Measurements from ENCODE around the gene ATAD1. TPM values are rescaled to one million over a fixed set of nuclear protein-coding genes. Genes with fewer than 3 reads are reported as not detected.

Gene ATAD1
- total and polyA plus RNA-seq, 2 of the 8 experiments (the other 6 are each of a cell fraction or from before 2014, with no cell fraction given): 8.9 to 35.3 TPM

DNA sequence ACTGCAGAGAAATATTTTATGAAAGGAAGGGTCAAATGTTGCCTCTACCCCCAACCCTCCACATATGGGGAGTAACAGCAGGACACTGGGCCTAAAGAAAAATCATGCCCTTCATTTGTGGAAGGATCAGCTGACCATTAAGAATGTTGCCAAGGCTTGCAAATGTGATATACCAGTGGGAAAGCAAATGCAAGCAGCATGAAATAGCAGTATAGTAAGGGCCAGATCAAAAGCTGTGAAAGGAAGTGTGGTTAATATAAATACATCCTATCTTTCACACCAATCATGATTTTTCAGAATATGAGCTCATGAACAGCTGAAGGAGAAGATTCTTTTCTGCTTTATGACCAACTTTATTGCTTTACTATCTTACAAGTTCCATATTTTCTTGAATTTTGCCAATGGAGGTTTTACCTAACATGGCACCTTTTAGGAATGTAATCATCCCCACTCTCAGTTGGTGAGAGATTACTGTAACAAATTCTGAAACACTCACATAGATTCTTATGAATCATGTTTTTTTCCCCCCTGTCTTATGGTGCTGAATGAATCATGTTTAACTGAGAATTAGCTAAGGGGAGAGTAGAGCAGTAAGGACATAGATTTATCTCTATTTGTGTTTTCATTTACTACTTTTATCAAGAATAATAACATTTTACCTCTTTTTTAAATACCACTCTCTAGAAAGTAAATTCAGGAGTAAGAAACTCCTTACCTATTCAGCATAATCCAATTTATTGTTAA is 12.1 kb upstream of the ATAD1 start:
- Histone ChIP-seq H4K91ac (replicated peaks; ENCODE audit: insufficient read length, low read length) (no peak overlapping the region), H2BK20ac (ENCODE audit: low read length) (no peak overlapping the region), H3K9ac (replicated peaks in 1 of 4; ENCODE audit: extremely low read depth in 1 of 4, low read depth in 3 of 4, low read length in 3 of 4) (no peak overlapping the region), H3K9me3 (ENCODE audit: insufficient read depth in 2 of 2, low read depth in 1 of 2, low read length in 1 of 2) (no peaks in the 10 kb centered on the region), H3K27me3 (replicated peaks in 1 of 4; ENCODE audit: control insufficient read depth in 3 of 4, extremely low read depth in 1 of 4, insufficient read depth in 3 of 4, low read length in 3 of 4) (no peaks in the 10 kb centered on the region), H3K23ac (ENCODE audit: insufficient read length) (no peak overlapping the region), H3K4me3 (ENCODE audit: extremely low read depth in 1 of 4, insufficient read depth in 2 of 4, low read depth in 3 of 4, low read length in 4 of 4) (no peak overlapping the region), H3K4me1 (replicated peaks in 1 of 4; ENCODE audit: control insufficient read depth in 3 of 4, insufficient read depth in 4 of 4, low read length in 3 of 4) (no peaks in the 10 kb centered on the region), H3K27ac (ENCODE audit: low read depth, low read length) (no peak overlapping the region), H2AK5ac (ENCODE audit: low read depth, low read length) (no peak overlapping the region), H3K56ac (replicated peaks; ENCODE audit: insufficient read length, low read depth, low read length) (no peak overlapping the region), H3K18ac (ENCODE audit: extremely low read depth, low read length) (no peak overlapping the region), H2BK15ac (ENCODE audit: low read length) (no peak overlapping the region), H3K14ac (ENCODE audit: insufficient read length) (no peak overlapping the region), H3K4me2 (ENCODE audit: insufficient read depth in 1 of 2, low read depth in 2 of 2, low read length in 2 of 2) (no peak overlapping the region), H2BK12ac (ENCODE audit: low read depth, low read length) (no peak overlapping the region), H4K8ac (ENCODE audit: extremely low read depth, insufficient read depth, low read length) (no peak overlapping the region), H4K20me1 (replicated peaks in 1 of 2; ENCODE audit: control insufficient read depth in 1 of 2, insufficient read depth in 2 of 2, low read length in 2 of 2) (no peaks in the 10 kb centered on the region), H2BK120ac (replicated peaks; ENCODE audit: low read depth, low read length) (no peak overlapping the region), H3K36me3 (ENCODE audit: control insufficient read depth in 2 of 4, insufficient read depth in 4 of 4, low read length in 3 of 4) (no peaks in the 10 kb centered on the region), H3K79me2 (ENCODE audit: control insufficient read depth in 1 of 2, insufficient read depth in 2 of 2, low read length in 2 of 2) (no peaks in the 10 kb centered on the region), H3K23me2 (ENCODE audit: low read depth, low read length) (no peaks in the 10 kb centered on the region), H3K79me1 (ENCODE audit: low read depth, low read length) (no peaks in the 10 kb centered on the region), H2BK5ac (ENCODE audit: low read depth, low read length) (no peak overlapping the region), H2AFZ (ENCODE audit: low read length) (no peak overlapping the region), H4K5ac (ENCODE audit: insufficient read length, low read depth, low read length) (no peak overlapping the region), H3K4ac (replicated peaks; ENCODE audit: insufficient read length, low read depth, low read length) (no peak overlapping the region)
- CTCF ChIA-PET (ENCODE audit: partially characterized antibody): interaction anchor here (0.6 kb wide), 1 partner anchor 8 kb away, joined by 3 read pairs; no protein-coding TSS in a partner anchor
- DNase-seq (ENCODE audit: low read depth in 1 of 2, low spot score in 2 of 2) (no peak), FAIRE-seq (no peak)
- POLR2A ChIA-PET (ENCODE audit: partially characterized antibody): no interaction called here
- TF ChIP-seq TBP (IDR thresholded peaks at IDR 0.05; ENCODE audit: low read depth, low read length) (no peak), RNF2 (IDR thresholded peaks at IDR 0.05; ENCODE audit: borderline replicate concordance, low read depth, low read length, missing control alignments, poor library complexity, severe bottlenecking) (no peak), BACH1 (IDR thresholded peaks at IDR 0.05; ENCODE audit: low read length) (no peak), NRF1 (IDR thresholded peaks at IDR 0.05; ENCODE audit: low read depth, low read length) (no peak), POLR2A (IDR thresholded peaks at IDR 0.05; ENCODE audit: control extremely low read depth in 1 of 2, low read depth in 2 of 2, low read length in 2 of 2) (no peak), BRCA1 (IDR thresholded peaks at IDR 0.05; ENCODE audit: low read depth, low read length) (no peak), EZH2 (IDR thresholded peaks at IDR 0.05; ENCODE audit: low read depth, low read length, severe bottlenecking) (no peak)
- TF ChIP-seq, protein P1, sequence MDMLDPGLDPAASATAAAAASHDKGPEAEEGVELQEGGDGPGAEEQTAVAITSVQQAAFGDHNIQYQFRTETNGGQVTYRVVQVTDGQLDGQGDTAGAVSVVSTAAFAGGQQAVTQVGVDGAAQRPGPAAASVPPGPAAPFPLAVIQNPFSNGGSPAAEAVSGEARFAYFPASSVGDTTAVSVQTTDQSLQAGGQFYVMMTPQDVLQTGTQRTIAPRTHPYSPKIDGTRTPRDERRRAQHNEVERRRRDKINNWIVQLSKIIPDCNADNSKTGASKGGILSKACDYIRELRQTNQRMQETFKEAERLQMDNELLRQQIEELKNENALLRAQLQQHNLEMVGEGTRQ (IDR thresholded peaks at IDR 0.05; ENCODE audit: low read length): no peak
- TF ChIP-seq, protein P2, sequence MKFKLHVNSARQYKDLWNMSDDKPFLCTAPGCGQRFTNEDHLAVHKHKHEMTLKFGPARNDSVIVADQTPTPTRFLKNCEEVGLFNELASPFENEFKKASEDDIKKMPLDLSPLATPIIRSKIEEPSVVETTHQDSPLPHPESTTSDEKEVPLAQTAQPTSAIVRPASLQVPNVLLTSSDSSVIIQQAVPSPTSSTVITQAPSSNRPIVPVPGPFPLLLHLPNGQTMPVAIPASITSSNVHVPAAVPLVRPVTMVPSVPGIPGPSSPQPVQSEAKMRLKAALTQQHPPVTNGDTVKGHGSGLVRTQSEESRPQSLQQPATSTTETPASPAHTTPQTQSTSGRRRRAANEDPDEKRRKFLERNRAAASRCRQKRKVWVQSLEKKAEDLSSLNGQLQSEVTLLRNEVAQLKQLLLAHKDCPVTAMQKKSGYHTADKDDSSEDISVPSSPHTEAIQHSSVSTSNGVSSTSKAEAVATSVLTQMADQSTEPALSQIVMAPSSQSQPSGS (IDR thresholded peaks at IDR 0.05; ENCODE audit: low read length): no peak
- TF ChIP-seq, protein P3, sequence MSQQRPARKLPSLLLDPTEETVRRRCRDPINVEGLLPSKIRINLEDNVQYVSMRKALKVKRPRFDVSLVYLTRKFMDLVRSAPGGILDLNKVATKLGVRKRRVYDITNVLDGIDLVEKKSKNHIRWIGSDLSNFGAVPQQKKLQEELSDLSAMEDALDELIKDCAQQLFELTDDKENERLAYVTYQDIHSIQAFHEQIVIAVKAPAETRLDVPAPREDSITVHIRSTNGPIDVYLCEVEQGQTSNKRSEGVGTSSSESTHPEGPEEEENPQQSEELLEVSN (IDR thresholded peaks at IDR 0.05): no peak

All from H1 (cell line).